Endothelial cell of umbilical vein (primary cell): ENCODE data around the gene ABCB10. TPM values are rescaled to one million over a fixed set of nuclear protein-coding genes. Genes with fewer than 3 reads are reported as not detected.

Source experiments
- BruUV-seq: library from RNA; stranded (reverse); fragments of 400-500 nt; replicated peaks from 2 replicates; lab custom pipeline; 2021; lab: Mats Ljungman, UMichigan
- CTCF ChIA-PET: fragments of 300-600, 350-600 bp; sonication (Branson Sonifier 250); formaldehyde crosslinking; loops from one replicate; lab custom pipeline; 2021; ENCODE audit warnings: antibody characterized with exemption, inconsistent platforms; lab: Charles Lee
- POLR2A ChIA-PET: fragments of 300-600, 350-600 bp; sonication (Branson Sonifier 250); formaldehyde crosslinking; loops from one replicate; lab custom pipeline; 2021; ENCODE audit warnings: antibody characterized with exemption, inconsistent platforms; lab: Charles Lee
- DNase-seq: peaks from one replicate; pipeline ENCODE4 v3.0.0-alpha.2; 2011; ENCODE audit warnings: low read depth, low spot score
- FAIRE-seq: peaks from 2 replicates; lab custom pipeline; 2011; peaks lifted over from hg19 to GRCh38; lab: Jason Lieb, UNC
- H2AFZ ChIP-seq: 2 replicates; pipeline ENCODE4 v1.6.0; 2012; ENCODE audit warnings: low read depth, low read length, control low read depth, inconsistent platforms
- H3K27ac ChIP-seq: 2 replicates; pipeline ENCODE4 v1.5.1; 2011; ENCODE audit warnings: low read depth, mild to moderate bottlenecking, control low read depth, low read length, moderate library complexity; ENCODE audit not compliant: insufficient read depth
- H3K27me3 ChIP-seq, 2 experiments: 2 replicates each; pipeline versions ENCODE4 v1.6.0 to v1.6.1; 2011; ENCODE audit warnings: low read length in 2 of 2, mixed read lengths in 1 of 2; ENCODE audit not compliant: control insufficient read depth in 2 of 2, insufficient read depth in 2 of 2
- H3K36me3 ChIP-seq, 2 experiments: 2 replicates in 1 of 2; 3 replicates in 1 of 2; pipeline ENCODE4 v1.5.1; 2011; ENCODE audit warnings: low read length in 2 of 2, mild to moderate bottlenecking in 1 of 2, moderate library complexity in 1 of 2; ENCODE audit not compliant: control insufficient read depth in 2 of 2, insufficient read depth in 2 of 2; ENCODE audit errors: extremely low read depth in 1 of 2
- H3K4me1 ChIP-seq: 3 replicates; pipeline ENCODE4 v1.5.1; 2011; ENCODE audit warnings: mild to moderate bottlenecking, low read length; ENCODE audit not compliant: control insufficient read depth, insufficient read depth; ENCODE audit errors: extremely low read depth
- H3K4me2 ChIP-seq: 2 replicates; pipeline ENCODE4 v1.6.1; 2011; ENCODE audit warnings: low read length, control low read depth, mixed read lengths; ENCODE audit not compliant: insufficient read depth
- H3K4me3 ChIP-seq, 3 experiments: fragments of 200-600 bp in 1 of 3; sonication (generic), shearing (Covaris generic) in 1 of 3; replicated peaks in 1 of 3; 2 replicates each; pipeline ENCODE4 v1.5.1; 2011 to 2016; ENCODE audit warnings: control low read depth in 3 of 3, low read length in 3 of 3, mild to moderate bottlenecking in 2 of 3, inconsistent platforms in 1 of 3, low read depth in 1 of 3, moderate library complexity in 1 of 3; ENCODE audit not compliant: insufficient read depth in 1 of 3
- H3K79me2 ChIP-seq: 2 replicates; pipeline ENCODE4 v1.6.0; 2012; ENCODE audit warnings: low read length, inconsistent platforms; ENCODE audit not compliant: control insufficient read depth, insufficient read depth
- H3K9ac ChIP-seq: replicated peaks from 2 replicates; pipeline ENCODE3; 2011; ENCODE audit warnings: low read length, control low read depth; ENCODE audit not compliant: insufficient read depth; ENCODE audit errors: extremely low read depth
- H3K9me1 ChIP-seq: replicated peaks from 3 replicates; pipeline ENCODE4 v1.6.0; 2011; ENCODE audit warnings: mild to moderate bottlenecking, low read length; ENCODE audit not compliant: control insufficient read depth, insufficient read depth; ENCODE audit errors: extremely low read depth
- H3K9me3 ChIP-seq: replicated peaks from 2 replicates; pipeline ENCODE4 v1.5.1; 2012; ENCODE audit warnings: low read length, inconsistent platforms; ENCODE audit not compliant: control insufficient read depth, insufficient read depth
- H4K20me1 ChIP-seq: replicated peaks from 2 replicates; pipeline ENCODE3; 2011; ENCODE audit warnings: mild to moderate bottlenecking, low read length; ENCODE audit not compliant: control insufficient read depth, insufficient read depth; ENCODE audit errors: extremely low read depth
- CTCF ChIP-seq, 2 donors: IDR thresholded peaks; 1 replicate in 1 of 2; 2 replicates in 1 of 2; pipeline ENCODE4 v1.5.1; 2011; ENCODE audit warnings: low read length in 2 of 2, mild to moderate bottlenecking in 2 of 2, moderate library complexity in 2 of 2, control low read depth in 1 of 2, inconsistent platforms in 1 of 2, low read depth in 1 of 2; ENCODE audit not compliant: insufficient read depth in 1 of 2; ENCODE audit errors: extremely low read depth in 1 of 2
- EZH2 ChIP-seq: IDR thresholded peaks from 2 replicates; pipeline ENCODE4 v1.6.1; 2012; ENCODE audit warnings: borderline replicate concordance, low read depth, mild to moderate bottlenecking, moderate library complexity, low read length, inconsistent platforms; ENCODE audit not compliant: severe bottlenecking
- FOS ChIP-seq: IDR thresholded peaks from 2 replicates; pipeline ENCODE4 v1.6.1; 2011; ENCODE audit warnings: mild to moderate bottlenecking, low read length, moderate library complexity, borderline replicate concordance; ENCODE audit not compliant: insufficient read depth
- GATA2 ChIP-seq: IDR thresholded peaks from 2 replicates; pipeline ENCODE4 v1.7.0; 2011; ENCODE audit warnings: low read depth, mild to moderate bottlenecking, moderate library complexity, mixed read lengths, low read length; ENCODE audit not compliant: insufficient read length, insufficient read depth
- JUN ChIP-seq: IDR thresholded peaks from 2 replicates; pipeline ENCODE4 v1.6.1; 2011; ENCODE audit warnings: borderline replicate concordance, low read depth; ENCODE audit not compliant: insufficient read length, insufficient read depth
- MAX ChIP-seq: IDR thresholded peaks from 2 replicates; pipeline ENCODE4 v1.6.1; 2011; ENCODE audit not compliant: insufficient read depth, insufficient read length
- MYC ChIP-seq: IDR thresholded peaks from one replicate; pipeline ENCODE4 v1.6.1; 2011; ENCODE audit warnings: mild to moderate bottlenecking, low read depth, low read length
- POLR2A ChIP-seq: IDR thresholded peaks from 2 replicates; pipeline ENCODE4 v1.6.1; 2012; ENCODE audit warnings: low read depth, mild to moderate bottlenecking, control low read depth, low read length
- POLR2AphosphoS5 ChIP-seq: IDR thresholded peaks from 2 replicates; pipeline ENCODE4 v1.6.1; 2012; ENCODE audit warnings: low read depth, mild to moderate bottlenecking, control low read depth, low read length, moderate library complexity; ENCODE audit not compliant: insufficient read depth
- dilution Hi-C: fragments of 300-500 bp; cut with MboI; formaldehyde crosslinking; loops from one replicate; pipeline ENCODE4 v1.15.0; 2019; ENCODE audit warnings: low sequenced_read_pairs; ENCODE audit not compliant: extremely low pct_ligation_motif_present
- intact Hi-C: fragments of 100-400 bp; cut with micrococcal nuclease; formaldehyde crosslinking; loops from one replicate; pipeline ENCODE4 v1.10.0; 2022
- polyA plus RNA-seq, 4 experiments: library from polyadenylated mRNA; depleted of rRNA in 3 of 4; stranded (reverse) in 3 of 4; unstranded in 1 of 4; fragments of >200 nt; gene quantifications; 2 replicates each; pipeline versions ENCODE4 v1.2.1 to v1.2.3, GENCODE V29; 2011 to 2012; ENCODE audit warnings: missing spikeins in 1 of 4
- total RNA-seq: library from RNA; stranded (reverse); gene quantifications from 2 replicates; pipeline ENCODE4 v1.2.3, GENCODE V29; 2021

The ABCB10 gene
- total and polyA plus RNA-seq, 2 donors (not counting 3 experiments of a cell fraction or from before 2014, with no cell fraction given), result 6.0 to 19.4 TPM

- H3K27ac ChIP-seq, result no peak overlapping the region
- ChIA-PET POLR2A (no interaction called here), CTCF (no interaction called here)
- no peak for TF ChIP-seq MAX
- no peak for TF ChIP-seq POLR2AphosphoS5
- no peak for TF ChIP-seq GATA2
- H3K4me2 ChIP-seq, result no peak overlapping the region
- BruUV-seq, result no TSS peak
- H3K4me1 ChIP-seq, result no peaks in the 10 kb centered on the region
- no peak for FAIRE-seq
- H3K9me3 ChIP-seq, result no peaks in the 10 kb centered on the region
- intact Hi-C loops, result no loop called here
- H3K4me3 ChIP-seq, result no peak overlapping the region
- no peak for DNase-seq
- no peaks in the 10 kb centered on the region for H3K9me1 ChIP-seq
- H3K27me3 ChIP-seq, result no peaks in the 10 kb centered on the region
- dilution Hi-C loops, result no loop called here
- no peak overlapping the region for H2AFZ ChIP-seq
- no peak overlapping the region for H3K9ac ChIP-seq
- no peaks in the 10 kb centered on the region for H4K20me1 ChIP-seq
- H3K79me2 ChIP-seq, result no peaks in the 10 kb centered on the region
- no peaks in the 10 kb centered on the region for H3K36me3 ChIP-seq
Observed at GRCh38 chr1:229572286-229572685, 13.8 kb upstream of the ABCB10 start.

- Histone ChIP-seq H3K4me1 (no peaks in the 10 kb centered on the region), H3K4me2 (no peak overlapping the region), H3K9me1 (no peaks in the 10 kb centered on the region), H3K27ac (no peak overlapping the region), H3K36me3 (no peaks in the 10 kb centered on the region), H3K9ac (no peak overlapping the region), H2AFZ (no peak overlapping the region), H3K27me3 (no peaks in the 10 kb centered on the region), H3K79me2 (no peaks in the 10 kb centered on the region), H4K20me1 (no peaks in the 10 kb centered on the region), H3K4me3 (no peak overlapping the region), H3K9me3 (no peaks in the 10 kb centered on the region)
- CTCF ChIA-PET, result no interaction called here
- FAIRE-seq (no peak), DNase-seq (no peak)
- BruUV-seq, result no TSS peak
- POLR2A ChIA-PET, result no interaction called here
- TF ChIP-seq MAX (no peak), POLR2A (no peak), MYC (no peak), GATA2 (no peak), JUN (no peak), CTCF (IDR thresholded peaks at IDR 0.05; ENCODE audit: extremely low read depth in 1 of 2, insufficient read depth in 1 of 2, low read depth in 1 of 2, low read length in 2 of 2) (no peak), EZH2 (no peak), POLR2AphosphoS5 (no peak), FOS (no peak)
- dilution Hi-C loops, result no loop called here
- intact Hi-C loops, result no loop called here
Observed at GRCh38 chr1:229570891-229571516, 12.5 kb upstream of the ABCB10 start.
